Small intestine (tissue), 7 donors: Measurements from ENCODE around the gene ELMOD1. TPM values are rescaled to one million over a fixed set of nuclear protein-coding genes. Genes with fewer than 3 reads are reported as not detected.

Experiments used
- DNase-seq, 2 donors: peaks; one replicate each; pipeline versions ENCODE4 v3.0.0 to v3.0.0-alpha.2; 2013
- FAIRE-seq: peaks from 2 replicates; lab custom pipeline; 2012; peaks lifted over from hg19 to GRCh38; lab: Jason Lieb, UNC
- H3K27ac ChIP-seq, 3 donors: one replicate each; pipeline ENCODE4 v1.5.1; 2013; ENCODE audit warnings: low read length in 2 of 3, mild to moderate bottlenecking in 2 of 3, control low read depth in 1 of 3, inconsistent platforms in 1 of 3, low read depth in 1 of 3, moderate library complexity in 1 of 3
- H3K27me3 ChIP-seq, 3 donors: one replicate each; pipeline ENCODE4 v1.6.1; 2013; ENCODE audit warnings: low read length in 3 of 3, inconsistent platforms in 1 of 3; ENCODE audit not compliant: control insufficient read depth in 3 of 3, insufficient read depth in 3 of 3
- H3K36me3 ChIP-seq, 3 donors: one replicate each; pipeline ENCODE4 v1.6.1; 2013; ENCODE audit warnings: low read length in 3 of 3, inconsistent platforms in 1 of 3, low read depth in 1 of 3, mild to moderate bottlenecking in 1 of 3, moderate library complexity in 1 of 3; ENCODE audit not compliant: control insufficient read depth in 3 of 3, insufficient read depth in 2 of 3
- H3K4me1 ChIP-seq, 3 donors: one replicate each; pipeline ENCODE4 v1.6.1; 2013; ENCODE audit warnings: low read length in 2 of 3, inconsistent platforms in 1 of 3, low read depth in 1 of 3, mild to moderate bottlenecking in 1 of 3, moderate library complexity in 1 of 3; ENCODE audit not compliant: control insufficient read depth in 3 of 3, insufficient read depth in 2 of 3
- H3K4me3 ChIP-seq, 3 donors: one replicate each; pipeline ENCODE4 v1.5.1; 2013; ENCODE audit warnings: low read length in 3 of 3, control low read depth in 1 of 3, inconsistent platforms in 1 of 3, low read depth in 1 of 3, mild to moderate bottlenecking in 1 of 3, moderate library complexity in 1 of 3
- H3K9me3 ChIP-seq, 2 donors: one replicate each; pipeline ENCODE4 v1.6.1; 2013; ENCODE audit warnings: low read depth in 1 of 2, low read length in 1 of 2; ENCODE audit not compliant: control insufficient read depth in 2 of 2, insufficient read depth in 1 of 2
- WGBS, 3 donors: extraction: QIAGEN DNeasy Blood & Tissue Kit; methylation state at CpG; one replicate each; pipeline ENCODE4 v1.1.7; 2013; 5-methylcytosine and 5-hydroxymethylcytosine counted together
- polyA plus RNA-seq, 4 donors: library from polyadenylated mRNA; stranded (reverse) in 3 of 4; unstranded in 1 of 4; fragments of 200-250 nt in 3 of 4; fragments of 120-200 nt in 1 of 4; gene quantifications; one replicate each; pipeline versions ENCODE4 v1.2.1 to v1.2.3, GENCODE V29; 2013
- donor health status: healthy with polysubstance abuse.
- donor health status: control.
- donor health status: control.
- donor health status: Bipolar disorder and iron deficiency.
- donor health status: healthy.

ELMOD1 gene
- polyA plus RNA-seq, 4 donors = 0.18 to 0.58 TPM; not detected in 2

- Histone ChIP-seq H3K4me1 (no peaks in the 10 kb centered on the region), H3K4me3 (no peak overlapping the region), H3K27ac (no peak overlapping the region), H3K27me3 (no peaks in the 10 kb centered on the region), H3K36me3 (no peaks in the 10 kb centered on the region), H3K9me3 (no peaks in the 10 kb centered on the region)
- no peak for FAIRE-seq
- WGBS, 3 donors = 52 to 62% (median 58%) methylated on average over 10 of the region's 10 CpGs
- no peak for DNase-seq
Observed at GRCh38 chr11:107609400-107610218, 18.7 kb downstream of the ELMOD1 start.

GRCh38 chr11:107612445-107612844, 21.5 kb downstream of the ELMOD1 start:
- H3K27me3 ChIP-seq = no peaks in the 10 kb centered on the region
- FAIRE-seq = no peak
- no peaks in the 10 kb centered on the region for H3K4me1 ChIP-seq
- DNase-seq = no peak
- 93 to 100% (median 97%) methylated on average over 2 of the region's 2 CpGs for WGBS, 3 donors
- no peak overlapping the region for H3K27ac ChIP-seq
- H3K4me3 ChIP-seq = no peak overlapping the region
- H3K9me3 ChIP-seq = no peaks in the 10 kb centered on the region
- H3K36me3 ChIP-seq = no peaks in the 10 kb centered on the region

- DNase-seq = no peak
- WGBS, 3 donors = 32 to 59% (median 52%) methylated on average over 1 of the region's 1 CpG
Observed at GRCh38 chr11:107619926-107620325, 29.0 kb downstream of the ELMOD1 start.

GRCh38 chr11:107621081-107621480, 30.1 kb downstream of the ELMOD1 start:
- DNase-seq (no peak), FAIRE-seq (no peak)
- no peak overlapping the region for H3K4me3 ChIP-seq
- H3K36me3 ChIP-seq = no peaks in the 10 kb centered on the region
- no peak overlapping the region for H3K27ac ChIP-seq
- H3K4me1 ChIP-seq = no peaks in the 10 kb centered on the region
- no peaks in the 10 kb centered on the region for H3K9me3 ChIP-seq
- H3K27me3 ChIP-seq = peaks cover 0 to 4% (median 1%) of the 10 kb centered on the region in 3 donors
- WGBS, 3 donors = 62 to 79% (median 64%) methylated on average over 1 of the region's 1 CpG

More at GRCh38 chr11:107619926-107620325, 29.0 kb downstream of the ELMOD1 start:
- H3K9me3 ChIP-seq = no peaks in the 10 kb centered on the region
- H3K4me1 ChIP-seq = no peaks in the 10 kb centered on the region
- H3K27me3 ChIP-seq = peaks cover 0 to 2% (median 1%) of the 10 kb centered on the region in 3 donors
- no peak overlapping the region for H3K4me3 ChIP-seq
- no peak overlapping the region for H3K27ac ChIP-seq
- no peaks in the 10 kb centered on the region for H3K36me3 ChIP-seq
- FAIRE-seq = no peak

GRCh38 chr11:107623183-107623582, 32.2 kb downstream of the ELMOD1 start:
- Histone ChIP-seq H3K9me3 (no peaks in the 10 kb centered on the region), H3K4me3 (no peak overlapping the region), H3K36me3 (no peaks in the 10 kb centered on the region), H3K27me3 (peaks cover 0 to 4% (median 1%) of the 10 kb centered on the region in 3 donors), H3K4me1 (no peaks in the 10 kb centered on the region), H3K27ac (no peak overlapping the region)
- FAIRE-seq = no peak
- 67 to 80% (median 76%) methylated on average over 7 of the region's 7 CpGs for WGBS, 3 donors
- no peak for DNase-seq

GRCh38 chr11:107624983-107625684, 34.2 kb downstream of the ELMOD1 start:
- H3K9me3 ChIP-seq = no peaks in the 10 kb centered on the region
- H3K4me3 ChIP-seq = no peak overlapping the region
- peaks cover 0 to 4% (median 1%) of the 10 kb centered on the region in 3 donors for H3K27me3 ChIP-seq
- no peak for FAIRE-seq
- H3K27ac ChIP-seq = no peak overlapping the region
- WGBS, 3 donors = 46 to 59% (median 58%) methylated on average over 10 of the region's 10 CpGs
- H3K36me3 ChIP-seq = no peaks in the 10 kb centered on the region
- no peak for DNase-seq
- H3K4me1 ChIP-seq = no peaks in the 10 kb centered on the region

GRCh38 chr11:107625685-107625989, 34.7 kb downstream of the ELMOD1 start:
- FAIRE-seq (no peak), DNase-seq (no peak)
- Histone ChIP-seq H3K9me3 (no peaks in the 10 kb centered on the region), H3K27me3 (peaks cover 0 to 4% (median 1%) of the 10 kb centered on the region in 3 donors), H3K36me3 (no peaks in the 10 kb centered on the region), H3K27ac (no peak overlapping the region), H3K4me3 (no peak overlapping the region), H3K4me1 (no peaks in the 10 kb centered on the region)
- 28 to 35% (median 33%) methylated on average over 2 of the region's 2 CpGs for WGBS, 3 donors

GRCh38 chr11:107631043-107631442, 40.1 kb downstream of the ELMOD1 start:
- DNase-seq = no peak
- Histone ChIP-seq H3K27ac (no peak overlapping the region), H3K9me3 (no peaks in the 10 kb centered on the region), H3K27me3 (no peaks in the 10 kb centered on the region), H3K36me3 (no peaks in the 10 kb centered on the region), H3K4me1 (no peaks in the 10 kb centered on the region), H3K4me3 (no peak overlapping the region)
- 64 to 86% (median 78%) methylated on average over 2 of the region's 2 CpGs for WGBS, 3 donors
- no peak for FAIRE-seq
